Measurements from ENCODE around the gene ALOXE3.

DNA sequence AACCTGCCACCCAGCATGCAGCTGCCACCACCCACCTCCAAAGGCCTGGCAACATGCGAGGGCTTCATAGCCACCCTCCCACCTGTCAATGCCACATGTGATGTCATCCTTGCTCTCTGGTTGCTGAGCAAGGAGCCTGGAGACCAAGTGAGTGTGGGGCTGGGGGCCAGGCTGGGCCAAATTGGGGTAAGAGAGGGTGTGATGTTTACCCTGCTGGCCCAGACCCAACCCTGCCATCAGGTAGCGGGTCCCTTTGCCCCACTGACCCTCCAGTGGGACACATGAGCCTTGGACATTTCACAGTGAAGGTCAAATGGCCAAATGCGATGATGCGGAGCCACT, 70.6 kb downstream of the ALOXE3 start:
- TF ChIP-seq, protein P1, sequence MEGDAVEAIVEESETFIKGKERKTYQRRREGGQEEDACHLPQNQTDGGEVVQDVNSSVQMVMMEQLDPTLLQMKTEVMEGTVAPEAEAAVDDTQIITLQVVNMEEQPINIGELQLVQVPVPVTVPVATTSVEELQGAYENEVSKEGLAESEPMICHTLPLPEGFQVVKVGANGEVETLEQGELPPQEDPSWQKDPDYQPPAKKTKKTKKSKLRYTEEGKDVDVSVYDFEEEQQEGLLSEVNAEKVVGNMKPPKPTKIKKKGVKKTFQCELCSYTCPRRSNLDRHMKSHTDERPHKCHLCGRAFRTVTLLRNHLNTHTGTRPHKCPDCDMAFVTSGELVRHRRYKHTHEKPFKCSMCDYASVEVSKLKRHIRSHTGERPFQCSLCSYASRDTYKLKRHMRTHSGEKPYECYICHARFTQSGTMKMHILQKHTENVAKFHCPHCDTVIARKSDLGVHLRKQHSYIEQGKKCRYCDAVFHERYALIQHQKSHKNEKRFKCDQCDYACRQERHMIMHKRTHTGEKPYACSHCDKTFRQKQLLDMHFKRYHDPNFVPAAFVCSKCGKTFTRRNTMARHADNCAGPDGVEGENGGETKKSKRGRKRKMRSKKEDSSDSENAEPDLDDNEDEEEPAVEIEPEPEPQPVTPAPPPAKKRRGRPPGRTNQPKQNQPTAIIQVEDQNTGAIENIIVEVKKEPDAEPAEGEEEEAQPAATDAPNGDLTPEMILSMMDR (conservative IDR thresholded peaks at IDR 0.05; ENCODE audit: low read depth in 2 of 2), result no peak
- TF ChIP-seq, protein P2, sequence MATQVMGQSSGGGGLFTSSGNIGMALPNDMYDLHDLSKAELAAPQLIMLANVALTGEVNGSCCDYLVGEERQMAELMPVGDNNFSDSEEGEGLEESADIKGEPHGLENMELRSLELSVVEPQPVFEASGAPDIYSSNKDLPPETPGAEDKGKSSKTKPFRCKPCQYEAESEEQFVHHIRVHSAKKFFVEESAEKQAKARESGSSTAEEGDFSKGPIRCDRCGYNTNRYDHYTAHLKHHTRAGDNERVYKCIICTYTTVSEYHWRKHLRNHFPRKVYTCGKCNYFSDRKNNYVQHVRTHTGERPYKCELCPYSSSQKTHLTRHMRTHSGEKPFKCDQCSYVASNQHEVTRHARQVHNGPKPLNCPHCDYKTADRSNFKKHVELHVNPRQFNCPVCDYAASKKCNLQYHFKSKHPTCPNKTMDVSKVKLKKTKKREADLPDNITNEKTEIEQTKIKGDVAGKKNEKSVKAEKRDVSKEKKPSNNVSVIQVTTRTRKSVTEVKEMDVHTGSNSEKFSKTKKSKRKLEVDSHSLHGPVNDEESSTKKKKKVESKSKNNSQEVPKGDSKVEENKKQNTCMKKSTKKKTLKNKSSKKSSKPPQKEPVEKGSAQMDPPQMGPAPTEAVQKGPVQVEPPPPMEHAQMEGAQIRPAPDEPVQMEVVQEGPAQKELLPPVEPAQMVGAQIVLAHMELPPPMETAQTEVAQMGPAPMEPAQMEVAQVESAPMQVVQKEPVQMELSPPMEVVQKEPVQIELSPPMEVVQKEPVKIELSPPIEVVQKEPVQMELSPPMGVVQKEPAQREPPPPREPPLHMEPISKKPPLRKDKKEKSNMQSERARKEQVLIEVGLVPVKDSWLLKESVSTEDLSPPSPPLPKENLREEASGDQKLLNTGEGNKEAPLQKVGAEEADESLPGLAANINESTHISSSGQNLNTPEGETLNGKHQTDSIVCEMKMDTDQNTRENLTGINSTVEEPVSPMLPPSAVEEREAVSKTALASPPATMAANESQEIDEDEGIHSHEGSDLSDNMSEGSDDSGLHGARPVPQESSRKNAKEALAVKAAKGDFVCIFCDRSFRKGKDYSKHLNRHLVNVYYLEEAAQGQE (IDR thresholded peaks at IDR 0.05; ENCODE audit: unreplicated experiment), result no peak
- TF ChIP-seq POLR2AphosphoS5 (IDR thresholded peaks at IDR 0.05; ENCODE audit: low read depth) (no peak), EZH2 (IDR thresholded peaks at IDR 0.05; ENCODE audit: low read depth, unreplicated experiment) (no peak), EZH2phosphoT487 (IDR thresholded peaks at IDR 0.05; ENCODE audit: unreplicated experiment) (no peak), STAT1 (IDR thresholded peaks at IDR 0.05; ENCODE audit: unreplicated experiment) (no peak), CREB1 (CRISPR knock-in tag; IDR thresholded peaks at IDR 0.05; ENCODE audit: low read depth) (no peak), ZNF114 (CRISPR knock-in tag; IDR thresholded peaks at IDR 0.05) (no peak), JUNB (IDR thresholded peaks at IDR 0.05; ENCODE audit: unreplicated experiment) (no peak)
- TF ChIP-seq, protein P3, sequence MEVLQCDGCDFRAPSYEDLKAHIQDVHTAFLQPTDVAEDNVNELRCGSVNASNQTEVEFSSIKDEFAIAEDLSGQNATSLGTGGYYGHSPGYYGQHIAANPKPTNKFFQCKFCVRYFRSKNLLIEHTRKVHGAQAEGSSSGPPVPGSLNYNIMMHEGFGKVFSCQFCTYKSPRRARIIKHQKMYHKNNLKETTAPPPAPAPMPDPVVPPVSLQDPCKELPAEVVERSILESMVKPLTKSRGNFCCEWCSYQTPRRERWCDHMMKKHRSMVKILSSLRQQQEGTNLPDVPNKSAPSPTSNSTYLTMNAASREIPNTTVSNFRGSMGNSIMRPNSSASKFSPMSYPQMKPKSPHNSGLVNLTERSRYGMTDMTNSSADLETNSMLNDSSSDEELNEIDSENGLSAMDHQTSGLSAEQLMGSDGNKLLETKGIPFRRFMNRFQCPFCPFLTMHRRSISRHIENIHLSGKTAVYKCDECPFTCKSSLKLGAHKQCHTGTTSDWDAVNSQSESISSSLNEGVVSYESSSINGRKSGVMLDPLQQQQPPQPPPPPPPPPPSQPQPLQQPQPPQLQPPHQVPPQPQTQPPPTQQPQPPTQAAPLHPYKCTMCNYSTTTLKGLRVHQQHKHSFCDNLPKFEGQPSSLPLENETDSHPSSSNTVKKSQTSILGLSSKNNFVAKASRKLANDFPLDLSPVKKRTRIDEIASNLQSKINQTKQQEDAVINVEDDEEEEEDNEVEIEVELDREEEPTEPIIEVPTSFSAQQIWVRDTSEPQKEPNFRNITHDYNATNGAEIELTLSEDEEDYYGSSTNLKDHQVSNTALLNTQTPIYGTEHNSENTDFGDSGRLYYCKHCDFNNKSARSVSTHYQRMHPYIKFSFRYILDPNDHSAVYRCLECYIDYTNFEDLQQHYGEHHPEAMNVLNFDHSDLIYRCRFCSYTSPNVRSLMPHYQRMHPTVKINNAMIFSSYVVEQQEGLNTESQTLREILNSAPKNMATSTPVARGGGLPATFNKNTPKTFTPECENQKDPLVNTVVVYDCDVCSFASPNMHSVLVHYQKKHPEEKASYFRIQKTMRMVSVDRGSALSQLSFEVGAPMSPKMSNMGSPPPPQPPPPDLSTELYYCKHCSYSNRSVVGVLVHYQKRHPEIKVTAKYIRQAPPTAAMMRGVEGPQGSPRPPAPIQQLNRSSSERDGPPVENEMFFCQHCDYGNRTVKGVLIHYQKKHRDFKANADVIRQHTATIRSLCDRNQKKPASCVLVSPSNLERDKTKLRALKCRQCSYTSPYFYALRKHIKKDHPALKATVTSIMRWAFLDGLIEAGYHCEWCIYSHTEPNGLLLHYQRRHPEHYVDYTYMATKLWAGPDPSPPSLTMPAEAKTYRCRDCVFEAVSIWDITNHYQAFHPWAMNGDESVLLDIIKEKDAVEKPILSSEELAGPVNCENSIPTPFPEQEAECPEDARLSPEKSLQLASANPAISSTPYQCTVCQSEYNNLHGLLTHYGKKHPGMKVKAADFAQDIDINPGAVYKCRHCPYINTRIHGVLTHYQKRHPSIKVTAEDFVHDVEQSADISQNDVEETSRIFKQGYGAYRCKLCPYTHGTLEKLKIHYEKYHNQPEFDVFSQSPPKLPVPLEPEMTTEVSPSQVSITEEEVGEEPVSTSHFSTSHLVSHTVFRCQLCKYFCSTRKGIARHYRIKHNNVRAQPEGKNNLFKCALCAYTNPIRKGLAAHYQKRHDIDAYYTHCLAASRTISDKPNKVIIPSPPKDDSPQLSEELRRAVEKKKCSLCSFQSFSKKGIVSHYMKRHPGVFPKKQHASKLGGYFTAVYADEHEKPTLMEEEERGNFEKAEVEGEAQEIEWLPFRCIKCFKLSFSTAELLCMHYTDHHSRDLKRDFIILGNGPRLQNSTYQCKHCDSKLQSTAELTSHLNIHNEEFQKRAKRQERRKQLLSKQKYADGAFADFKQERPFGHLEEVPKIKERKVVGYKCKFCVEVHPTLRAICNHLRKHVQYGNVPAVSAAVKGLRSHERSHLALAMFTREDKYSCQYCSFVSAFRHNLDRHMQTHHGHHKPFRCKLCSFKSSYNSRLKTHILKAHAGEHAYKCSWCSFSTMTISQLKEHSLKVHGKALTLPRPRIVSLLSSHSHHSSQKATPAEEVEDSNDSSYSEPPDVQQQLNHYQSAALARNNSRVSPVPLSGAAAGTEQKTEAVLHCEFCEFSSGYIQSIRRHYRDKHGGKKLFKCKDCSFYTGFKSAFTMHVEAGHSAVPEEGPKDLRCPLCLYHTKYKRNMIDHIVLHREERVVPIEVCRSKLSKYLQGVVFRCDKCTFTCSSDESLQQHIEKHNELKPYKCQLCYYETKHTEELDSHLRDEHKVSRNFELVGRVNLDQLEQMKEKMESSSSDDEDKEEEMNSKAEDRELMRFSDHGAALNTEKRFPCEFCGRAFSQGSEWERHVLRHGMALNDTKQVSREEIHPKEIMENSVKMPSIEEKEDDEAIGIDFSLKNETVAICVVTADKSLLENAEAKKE (CRISPR knock-in tag; IDR thresholded peaks at IDR 0.05), result no peak
- TF ChIP-seq, protein P4, sequence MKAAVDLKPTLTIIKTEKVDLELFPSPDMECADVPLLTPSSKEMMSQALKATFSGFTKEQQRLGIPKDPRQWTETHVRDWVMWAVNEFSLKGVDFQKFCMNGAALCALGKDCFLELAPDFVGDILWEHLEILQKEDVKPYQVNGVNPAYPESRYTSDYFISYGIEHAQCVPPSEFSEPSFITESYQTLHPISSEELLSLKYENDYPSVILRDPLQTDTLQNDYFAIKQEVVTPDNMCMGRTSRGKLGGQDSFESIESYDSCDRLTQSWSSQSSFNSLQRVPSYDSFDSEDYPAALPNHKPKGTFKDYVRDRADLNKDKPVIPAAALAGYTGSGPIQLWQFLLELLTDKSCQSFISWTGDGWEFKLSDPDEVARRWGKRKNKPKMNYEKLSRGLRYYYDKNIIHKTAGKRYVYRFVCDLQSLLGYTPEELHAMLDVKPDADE (IDR thresholded peaks at IDR 0.05), result no peak

Data from GM23338 (cell line).